Measurements from ENCODE around the gene SYNPO. TPM values are rescaled to one million over a fixed set of nuclear protein-coding genes. Genes with fewer than 3 reads are reported as not detected.

The SYNPO gene
- polyA plus RNA-seq, 1 donor from 2014 or later = not detected

- H3K4me2 ChIP-seq (ENCODE audit: low read length) = no peak overlapping the region
- no peaks in the 10 kb centered on the region for H3K9me2 ChIP-seq (ENCODE audit: insufficient read depth, low read length)
- H3K79me2 ChIP-seq (replicated peaks; ENCODE audit: insufficient read depth, low read length) = no peaks in the 10 kb centered on the region
- no peak overlapping the region for H3K4me3 ChIP-seq (ENCODE audit: low read length)
- no peak overlapping the region for H3K9ac ChIP-seq (ENCODE audit: low read length)
- H3K27ac ChIP-seq (ENCODE audit: low read length) = no peak overlapping the region
- H4K20me1 ChIP-seq (ENCODE audit: insufficient read depth) = no peaks in the 10 kb centered on the region
- H3F3A ChIP-seq (ENCODE audit: insufficient read depth, low read length, poor library complexity, severe bottlenecking) = no peaks in the 10 kb centered on the region
- H3K27me3 ChIP-seq (ENCODE audit: insufficient read depth, low read depth, low read length) = no peaks in the 10 kb centered on the region
- no peaks in the 10 kb centered on the region for H3K9me3 ChIP-seq (ENCODE audit: low read length)
- H3K36me3 ChIP-seq (ENCODE audit: insufficient read depth, low read length) = no peaks in the 10 kb centered on the region
- H2AFZ ChIP-seq (ENCODE audit: low read depth, low read length) = no peak overlapping the region
- TF ChIP-seq MXI1 (conservative IDR thresholded peaks at IDR 0.05; ENCODE audit: poor library complexity, severe bottlenecking) (no peak), EZH2 (IDR thresholded peaks at IDR 0.05; ENCODE audit: borderline replicate concordance, insufficient read depth, low read length, poor library complexity, severe bottlenecking) (no peak), CTCF (IDR thresholded peaks at IDR 0.05; ENCODE audit: poor library complexity, severe bottlenecking) (no peak)
Measured at GRCh38 chr5:150651924-150652671, 11.6 kb downstream of the SYNPO start.

GRCh38 chr5:150653145-150653761, 12.8 kb downstream of the SYNPO start:
- no peaks in the 10 kb centered on the region for H4K20me1 ChIP-seq (ENCODE audit: insufficient read depth)
- H2AFZ ChIP-seq (ENCODE audit: low read depth, low read length) = no peak overlapping the region
- H3K79me2 ChIP-seq (replicated peaks; ENCODE audit: insufficient read depth, low read length) = no peaks in the 10 kb centered on the region
- H3K4me2 ChIP-seq (ENCODE audit: low read length) = no peak overlapping the region
- no peak overlapping the region for H3K9ac ChIP-seq (ENCODE audit: low read length)
- H3K9me2 ChIP-seq (ENCODE audit: insufficient read depth, low read length) = no peaks in the 10 kb centered on the region
- TF ChIP-seq, protein P1, sequence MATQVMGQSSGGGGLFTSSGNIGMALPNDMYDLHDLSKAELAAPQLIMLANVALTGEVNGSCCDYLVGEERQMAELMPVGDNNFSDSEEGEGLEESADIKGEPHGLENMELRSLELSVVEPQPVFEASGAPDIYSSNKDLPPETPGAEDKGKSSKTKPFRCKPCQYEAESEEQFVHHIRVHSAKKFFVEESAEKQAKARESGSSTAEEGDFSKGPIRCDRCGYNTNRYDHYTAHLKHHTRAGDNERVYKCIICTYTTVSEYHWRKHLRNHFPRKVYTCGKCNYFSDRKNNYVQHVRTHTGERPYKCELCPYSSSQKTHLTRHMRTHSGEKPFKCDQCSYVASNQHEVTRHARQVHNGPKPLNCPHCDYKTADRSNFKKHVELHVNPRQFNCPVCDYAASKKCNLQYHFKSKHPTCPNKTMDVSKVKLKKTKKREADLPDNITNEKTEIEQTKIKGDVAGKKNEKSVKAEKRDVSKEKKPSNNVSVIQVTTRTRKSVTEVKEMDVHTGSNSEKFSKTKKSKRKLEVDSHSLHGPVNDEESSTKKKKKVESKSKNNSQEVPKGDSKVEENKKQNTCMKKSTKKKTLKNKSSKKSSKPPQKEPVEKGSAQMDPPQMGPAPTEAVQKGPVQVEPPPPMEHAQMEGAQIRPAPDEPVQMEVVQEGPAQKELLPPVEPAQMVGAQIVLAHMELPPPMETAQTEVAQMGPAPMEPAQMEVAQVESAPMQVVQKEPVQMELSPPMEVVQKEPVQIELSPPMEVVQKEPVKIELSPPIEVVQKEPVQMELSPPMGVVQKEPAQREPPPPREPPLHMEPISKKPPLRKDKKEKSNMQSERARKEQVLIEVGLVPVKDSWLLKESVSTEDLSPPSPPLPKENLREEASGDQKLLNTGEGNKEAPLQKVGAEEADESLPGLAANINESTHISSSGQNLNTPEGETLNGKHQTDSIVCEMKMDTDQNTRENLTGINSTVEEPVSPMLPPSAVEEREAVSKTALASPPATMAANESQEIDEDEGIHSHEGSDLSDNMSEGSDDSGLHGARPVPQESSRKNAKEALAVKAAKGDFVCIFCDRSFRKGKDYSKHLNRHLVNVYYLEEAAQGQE (IDR thresholded peaks at IDR 0.05; ENCODE audit: borderline replicate concordance) = no peak
- TF ChIP-seq EZH2 (IDR thresholded peaks at IDR 0.05; ENCODE audit: borderline replicate concordance, insufficient read depth, low read length, poor library complexity, severe bottlenecking) (no peak), TAF1 (IDR thresholded peaks at IDR 0.05; ENCODE audit: low read depth) (no peak), SMC3 (conservative IDR thresholded peaks at IDR 0.05; ENCODE audit: poor library complexity) (no peak), EP300 (conservative IDR thresholded peaks at IDR 0.05; ENCODE audit: poor library complexity, severe bottlenecking) (no peak), POLR2AphosphoS5 (IDR thresholded peaks at IDR 0.05) (no peak), MXI1 (conservative IDR thresholded peaks at IDR 0.05; ENCODE audit: poor library complexity, severe bottlenecking) (no peak)
- no peak overlapping the region for H3K27ac ChIP-seq (ENCODE audit: low read length)
- H3K27me3 ChIP-seq (ENCODE audit: insufficient read depth, low read depth, low read length) = no peaks in the 10 kb centered on the region
- no peaks in the 10 kb centered on the region for H3F3A ChIP-seq (ENCODE audit: insufficient read depth, low read length, poor library complexity, severe bottlenecking)
- H3K4me3 ChIP-seq (ENCODE audit: low read length) = no peak overlapping the region
- H3K36me3 ChIP-seq (ENCODE audit: insufficient read depth, low read length) = no peaks in the 10 kb centered on the region
- H3K9me3 ChIP-seq (ENCODE audit: low read length) = no peaks in the 10 kb centered on the region

Measured in neural cell (in vitro differentiated cells).